HCT116 (cell line): ENCODE results near the gene FCRL5.

Source experiments
- EZH2 ChIP-seq: fragments of 200-600 bp; sonication (generic); IDR thresholded peaks from 2 replicates; pipeline ENCODE4 v1.6.1; 2017; ENCODE audit warnings: antibody characterized with exemption, mixed run types
- EZH2phosphoT487 ChIP-seq: fragments of 200-600 bp; IDR thresholded peaks from 2 replicates; pipeline ENCODE4 v1.6.1; 2018; ENCODE audit warnings: antibody characterized with exemption, borderline replicate concordance
- MAX ChIP-seq: IDR thresholded peaks from 2 replicates; pipeline ENCODE4 v1.6.1; 2012
- POLR2A ChIP-seq: IDR thresholded peaks from 2 replicates; pipeline ENCODE4 v1.7.0; 2011; ENCODE audit warnings: borderline replicate concordance; ENCODE audit not compliant: insufficient read depth, insufficient read length; ENCODE audit errors: extremely low read depth
- POLR2AphosphoS5 ChIP-seq: IDR thresholded peaks from 2 replicates; pipeline ENCODE4 v1.6.1; 2011; ENCODE audit warnings: mild to moderate bottlenecking, low read depth, low read length, moderate library complexity
- RAD21 ChIP-seq: IDR thresholded peaks from 2 replicates; pipeline ENCODE4 v1.6.1; 2012; ENCODE audit warnings: low read depth, mild to moderate bottlenecking
- TCF7L2 ChIP-seq: IDR thresholded peaks from 2 replicates; pipeline ENCODE4 v1.7.0; 2011; ENCODE audit warnings: borderline replicate concordance, inconsistent platforms; ENCODE audit not compliant: insufficient read depth, insufficient read length; ENCODE audit errors: extremely low read depth
- ZBTB33 ChIP-seq: IDR thresholded peaks from 2 replicates; pipeline ENCODE4 v1.6.1; 2011; ENCODE audit warnings: mild to moderate bottlenecking, low read length, moderate library complexity; ENCODE audit not compliant: insufficient replicate concordance; ENCODE audit errors: extremely low read depth
- ZNF274 ChIP-seq: fragments of 200-500 bp; sonication (Bioruptor generic); IDR thresholded peaks from 2 replicates; pipeline ENCODE4 v1.6.1; 2014; ENCODE audit warnings: mild to moderate bottlenecking, low read depth, low read length, inconsistent platforms
- TF ChIP-seq, protein P1 (sequence below): IDR thresholded peaks from 2 replicates; pipeline ENCODE4 v1.6.1; 2012; ENCODE audit warnings: low read depth
- TF ChIP-seq, protein P2 (sequence below), 3 experiments: fragments of 200-600 bp in 1 of 3; sonication (generic) in 1 of 3; IDR thresholded peaks in 2 of 3; conservative IDR thresholded peaks in 1 of 3; 2 replicates each; pipeline ENCODE4 v1.5.1; 2012 to 2017; ENCODE audit warnings: low read depth in 2 of 3, low read length in 2 of 3, antibody characterized with exemption in 1 of 3, borderline replicate concordance in 1 of 3, control low read depth in 1 of 3, mild to moderate bottlenecking in 1 of 3, mixed read lengths in 1 of 3, mixed run types in 1 of 3, moderate library complexity in 1 of 3; ENCODE audit not compliant: insufficient read depth in 1 of 3

DNA sequence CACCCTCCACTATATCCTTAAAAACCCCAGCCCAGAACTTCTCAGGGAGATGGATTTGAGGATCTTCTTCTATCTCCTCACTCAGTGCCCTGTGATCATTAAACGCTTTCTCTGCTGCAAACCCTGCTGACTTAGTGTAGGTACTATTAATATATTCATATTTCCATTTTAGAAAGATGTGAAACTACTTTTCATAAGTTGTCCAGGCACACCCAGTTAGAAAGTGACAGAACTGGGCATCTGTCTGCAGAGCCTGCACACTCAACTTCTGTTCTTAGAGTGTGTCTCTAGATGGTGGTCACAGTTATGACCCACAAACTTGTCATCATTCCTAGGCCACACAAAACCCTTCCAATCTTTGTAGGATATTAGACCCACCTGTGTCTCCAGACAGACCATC, 55.0 kb downstream of the FCRL5 start:
- TF ChIP-seq, protein P1, sequence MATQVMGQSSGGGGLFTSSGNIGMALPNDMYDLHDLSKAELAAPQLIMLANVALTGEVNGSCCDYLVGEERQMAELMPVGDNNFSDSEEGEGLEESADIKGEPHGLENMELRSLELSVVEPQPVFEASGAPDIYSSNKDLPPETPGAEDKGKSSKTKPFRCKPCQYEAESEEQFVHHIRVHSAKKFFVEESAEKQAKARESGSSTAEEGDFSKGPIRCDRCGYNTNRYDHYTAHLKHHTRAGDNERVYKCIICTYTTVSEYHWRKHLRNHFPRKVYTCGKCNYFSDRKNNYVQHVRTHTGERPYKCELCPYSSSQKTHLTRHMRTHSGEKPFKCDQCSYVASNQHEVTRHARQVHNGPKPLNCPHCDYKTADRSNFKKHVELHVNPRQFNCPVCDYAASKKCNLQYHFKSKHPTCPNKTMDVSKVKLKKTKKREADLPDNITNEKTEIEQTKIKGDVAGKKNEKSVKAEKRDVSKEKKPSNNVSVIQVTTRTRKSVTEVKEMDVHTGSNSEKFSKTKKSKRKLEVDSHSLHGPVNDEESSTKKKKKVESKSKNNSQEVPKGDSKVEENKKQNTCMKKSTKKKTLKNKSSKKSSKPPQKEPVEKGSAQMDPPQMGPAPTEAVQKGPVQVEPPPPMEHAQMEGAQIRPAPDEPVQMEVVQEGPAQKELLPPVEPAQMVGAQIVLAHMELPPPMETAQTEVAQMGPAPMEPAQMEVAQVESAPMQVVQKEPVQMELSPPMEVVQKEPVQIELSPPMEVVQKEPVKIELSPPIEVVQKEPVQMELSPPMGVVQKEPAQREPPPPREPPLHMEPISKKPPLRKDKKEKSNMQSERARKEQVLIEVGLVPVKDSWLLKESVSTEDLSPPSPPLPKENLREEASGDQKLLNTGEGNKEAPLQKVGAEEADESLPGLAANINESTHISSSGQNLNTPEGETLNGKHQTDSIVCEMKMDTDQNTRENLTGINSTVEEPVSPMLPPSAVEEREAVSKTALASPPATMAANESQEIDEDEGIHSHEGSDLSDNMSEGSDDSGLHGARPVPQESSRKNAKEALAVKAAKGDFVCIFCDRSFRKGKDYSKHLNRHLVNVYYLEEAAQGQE, result no peak
- TF ChIP-seq, protein P2, sequence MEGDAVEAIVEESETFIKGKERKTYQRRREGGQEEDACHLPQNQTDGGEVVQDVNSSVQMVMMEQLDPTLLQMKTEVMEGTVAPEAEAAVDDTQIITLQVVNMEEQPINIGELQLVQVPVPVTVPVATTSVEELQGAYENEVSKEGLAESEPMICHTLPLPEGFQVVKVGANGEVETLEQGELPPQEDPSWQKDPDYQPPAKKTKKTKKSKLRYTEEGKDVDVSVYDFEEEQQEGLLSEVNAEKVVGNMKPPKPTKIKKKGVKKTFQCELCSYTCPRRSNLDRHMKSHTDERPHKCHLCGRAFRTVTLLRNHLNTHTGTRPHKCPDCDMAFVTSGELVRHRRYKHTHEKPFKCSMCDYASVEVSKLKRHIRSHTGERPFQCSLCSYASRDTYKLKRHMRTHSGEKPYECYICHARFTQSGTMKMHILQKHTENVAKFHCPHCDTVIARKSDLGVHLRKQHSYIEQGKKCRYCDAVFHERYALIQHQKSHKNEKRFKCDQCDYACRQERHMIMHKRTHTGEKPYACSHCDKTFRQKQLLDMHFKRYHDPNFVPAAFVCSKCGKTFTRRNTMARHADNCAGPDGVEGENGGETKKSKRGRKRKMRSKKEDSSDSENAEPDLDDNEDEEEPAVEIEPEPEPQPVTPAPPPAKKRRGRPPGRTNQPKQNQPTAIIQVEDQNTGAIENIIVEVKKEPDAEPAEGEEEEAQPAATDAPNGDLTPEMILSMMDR (IDR thresholded peaks at IDR 0.05 in 2 of 3, conservative IDR thresholded peaks at IDR 0.05 in 1 of 3; ENCODE audit: borderline replicate concordance in 1 of 3, insufficient read depth in 1 of 3, low read depth in 2 of 3, low read length in 2 of 3), result no peak
- TF ChIP-seq EZH2, result no peak
- no peak for TF ChIP-seq EZH2phosphoT487
- no peak for TF ChIP-seq POLR2AphosphoS5
- no peak for TF ChIP-seq MAX
- no peak for TF ChIP-seq ZNF274
- no peak for TF ChIP-seq ZBTB33
- no peak for TF ChIP-seq RAD21
- no peak for TF ChIP-seq TCF7L2
- TF ChIP-seq POLR2A, result no peak
